ENCODE data around the gene CTBP2.

- no peak for TF ChIP-seq SP1 (CRISPR knock-in tag; conservative IDR thresholded peaks at IDR 0.05)
- TF ChIP-seq E2F1 (CRISPR knock-in tag; IDR thresholded peaks at IDR 0.05) = no peak
- TF ChIP-seq CTCF (IDR thresholded peaks at IDR 0.05) = no peak
- no peak for TF ChIP-seq NR2C2 (CRISPR knock-in tag; IDR thresholded peaks at IDR 0.05)
- no peak for TF ChIP-seq JUN (CRISPR knock-in tag; IDR thresholded peaks at IDR 0.05)
- no peak for TF ChIP-seq NFYB (CRISPR knock-in tag; conservative IDR thresholded peaks at IDR 0.05; ENCODE audit: low read depth)
- TF ChIP-seq ATF3 (CRISPR knock-in tag; conservative IDR thresholded peaks at IDR 0.05) = no peak
Observed at GRCh38 chr10:125007436-125007835, 152.9 kb downstream of the CTBP2 start.

Measured in WTC11 (cell line).